Measurements from ENCODE around the gene ORMDL1.

The ORMDL1 gene, protein sequence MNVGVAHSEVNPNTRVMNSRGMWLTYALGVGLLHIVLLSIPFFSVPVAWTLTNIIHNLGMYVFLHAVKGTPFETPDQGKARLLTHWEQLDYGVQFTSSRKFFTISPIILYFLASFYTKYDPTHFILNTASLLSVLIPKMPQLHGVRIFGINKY

GRCh38 chr2:189783927-189784867 lies at the start of gene ORMDL1, which contains the start of gene PMS1:
Gene ORMDL1, minus strand, starts transcription at chr2:189784339. Its CDS starts 1,744 bp downstream, at chr2:189782595.
Gene PMS1, plus strand, starts transcription at chr2:189784450. Its CDS starts 7,360 bp downstream, at chr2:189791810.
- peak; percentile 94 for DNase-seq (ENCODE audit: low read depth, low spot score)

GRCh38 chr2:189830510-189830909 lies 46.4 kb upstream of the ORMDL1 start:
- DNase-seq (ENCODE audit: low read depth, low spot score), result no peak

DNA sequence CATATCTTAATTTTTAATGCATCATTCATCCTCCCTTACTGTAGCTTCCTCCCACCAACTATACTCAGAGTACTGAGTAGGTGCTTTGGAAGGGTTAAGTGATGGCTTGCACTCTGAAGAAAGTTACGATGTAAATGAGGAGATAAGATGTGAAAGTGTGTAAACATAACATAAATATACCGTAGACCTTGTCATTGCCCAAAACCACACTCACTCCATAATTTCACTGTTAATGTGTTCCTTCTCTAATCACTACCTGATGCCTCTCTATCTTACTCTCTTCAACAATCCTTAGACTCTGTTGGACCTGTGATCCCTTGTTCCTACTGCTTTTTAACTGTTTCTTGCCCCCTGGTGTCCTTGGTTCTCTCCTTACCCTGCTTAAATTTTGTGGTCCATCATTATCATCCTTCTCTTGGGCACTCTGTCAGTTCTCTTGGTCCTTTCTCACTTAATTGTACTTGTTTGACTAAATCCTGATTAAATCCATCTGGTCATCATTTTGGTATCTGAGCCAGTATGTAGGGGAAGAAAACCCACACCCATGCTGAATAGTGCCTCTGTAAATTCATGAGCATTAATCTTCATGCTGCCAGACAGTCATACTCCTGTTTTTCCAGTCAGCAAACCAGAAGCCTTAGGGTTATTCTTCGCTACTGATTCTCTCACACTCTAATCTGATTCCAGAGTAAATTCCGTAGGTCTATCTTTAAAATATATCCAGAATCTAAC lies 45.1 kb upstream of the ORMDL1 start:
- no peak for DNase-seq (ENCODE audit: low read depth, low spot score)

DNA sequence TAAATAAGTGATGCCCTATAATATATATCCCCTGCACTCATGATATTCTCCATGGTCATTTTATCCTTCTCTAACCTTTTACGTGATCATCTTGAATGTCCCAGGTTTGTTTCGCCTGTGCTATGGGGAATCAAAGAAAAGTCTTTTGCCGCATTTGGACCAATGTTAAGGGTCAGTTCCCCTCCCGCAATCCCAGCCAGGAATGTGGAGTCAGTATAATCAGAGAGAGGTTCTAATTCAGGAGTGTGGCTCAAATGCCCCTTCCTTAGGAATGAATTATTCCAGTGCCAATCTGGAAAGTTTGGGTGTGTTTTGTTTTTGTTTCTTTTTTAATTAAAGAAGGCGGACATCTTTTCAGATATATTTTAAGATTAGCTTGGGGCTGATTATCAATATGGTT lies 41.9 kb upstream of the ORMDL1 start:
- DNase-seq (ENCODE audit: low read depth, low spot score), result no peak

GRCh38 chr2:189824694-189825396 lies 40.7 kb upstream of the ORMDL1 start:
- no peak for DNase-seq (ENCODE audit: low read depth, low spot score)

DNA sequence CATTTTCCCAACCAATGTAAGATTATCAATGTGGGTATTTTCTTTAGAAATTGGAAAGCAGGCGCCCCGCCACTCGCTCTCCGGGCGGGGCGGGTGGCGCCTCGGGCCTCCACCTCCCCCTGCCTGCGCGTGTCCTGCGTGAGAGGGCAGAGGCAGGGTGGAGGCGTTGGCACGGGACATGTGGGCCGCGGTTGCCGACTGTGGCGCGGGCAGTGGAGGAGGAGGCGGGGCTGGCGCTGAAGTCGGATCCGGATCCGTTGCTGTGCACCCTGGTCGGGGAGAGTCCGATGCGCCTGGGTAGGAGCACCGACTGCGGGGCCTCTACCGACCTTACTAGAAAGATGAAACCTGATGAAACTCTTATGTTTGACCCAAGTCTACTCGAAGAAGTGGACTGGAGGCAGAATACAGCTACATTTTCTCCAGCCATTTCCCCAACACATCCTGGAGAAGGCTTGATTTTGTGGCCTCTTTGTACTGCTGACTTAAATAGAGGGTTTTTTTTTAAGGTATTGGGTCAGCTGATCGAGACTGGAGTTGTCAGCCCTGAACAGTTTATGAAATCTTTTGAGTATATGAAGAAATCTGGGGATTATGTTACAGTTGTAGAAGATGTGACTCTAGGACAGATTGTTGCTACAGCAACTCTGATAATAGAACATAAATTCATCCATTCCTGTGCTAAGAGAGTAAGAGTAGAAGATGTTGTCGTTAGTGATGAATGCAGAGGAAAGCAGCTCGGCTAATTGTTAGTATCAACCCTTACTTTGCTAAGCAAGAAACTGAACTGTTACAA lies 38.0 kb upstream of the ORMDL1 start:
- DNase-seq (ENCODE audit: low read depth, low spot score), result no peak

DNA sequence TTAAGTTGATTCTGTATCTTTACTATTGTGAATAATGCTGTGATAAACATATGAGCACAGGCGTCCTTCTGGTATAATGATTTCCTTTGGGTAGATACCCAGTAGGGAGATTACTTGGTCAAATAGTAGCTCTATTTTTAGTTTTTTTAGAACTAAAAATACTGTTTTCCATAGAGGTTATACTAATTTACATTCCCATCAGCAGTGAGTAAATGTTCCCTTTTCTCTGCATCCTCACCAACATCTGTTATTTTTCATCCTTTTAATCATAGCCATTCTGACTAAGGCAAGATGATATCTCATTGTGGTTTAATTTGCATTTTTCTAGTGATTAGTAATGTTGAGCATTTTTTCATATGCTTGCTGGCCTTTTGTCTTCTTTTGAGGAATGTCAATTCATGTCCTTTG lies 35.2 kb upstream of the ORMDL1 start:
- DNase-seq (ENCODE audit: low read depth, low spot score), result no peak

- DNase-seq (ENCODE audit: low read depth, low spot score), result no peak
These were observed 34.3 kb upstream of the ORMDL1 start for GRCh38 chr2:189818249-189819038.

DNA sequence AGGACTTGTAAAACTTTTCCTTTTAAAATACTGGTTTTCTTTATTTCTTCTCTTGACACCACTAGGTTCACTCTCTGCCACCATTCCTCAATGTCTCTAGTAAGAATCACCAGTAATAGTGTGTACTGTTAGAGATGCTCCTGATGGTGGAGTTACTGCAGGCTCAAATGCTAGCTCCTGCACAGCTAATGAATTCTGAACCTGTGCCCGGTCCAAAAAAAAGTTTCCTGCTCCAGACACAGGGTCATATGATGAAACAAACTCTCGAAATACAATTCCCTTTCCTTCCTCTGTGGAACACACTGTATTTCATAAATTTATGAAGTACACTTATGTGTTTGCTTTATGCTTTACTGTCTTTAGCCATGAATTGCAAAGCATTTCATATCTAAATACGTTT lies 19.3 kb upstream of the ORMDL1 start:
- DNase-seq (ENCODE audit: low read depth, low spot score), result no peak

DNA sequence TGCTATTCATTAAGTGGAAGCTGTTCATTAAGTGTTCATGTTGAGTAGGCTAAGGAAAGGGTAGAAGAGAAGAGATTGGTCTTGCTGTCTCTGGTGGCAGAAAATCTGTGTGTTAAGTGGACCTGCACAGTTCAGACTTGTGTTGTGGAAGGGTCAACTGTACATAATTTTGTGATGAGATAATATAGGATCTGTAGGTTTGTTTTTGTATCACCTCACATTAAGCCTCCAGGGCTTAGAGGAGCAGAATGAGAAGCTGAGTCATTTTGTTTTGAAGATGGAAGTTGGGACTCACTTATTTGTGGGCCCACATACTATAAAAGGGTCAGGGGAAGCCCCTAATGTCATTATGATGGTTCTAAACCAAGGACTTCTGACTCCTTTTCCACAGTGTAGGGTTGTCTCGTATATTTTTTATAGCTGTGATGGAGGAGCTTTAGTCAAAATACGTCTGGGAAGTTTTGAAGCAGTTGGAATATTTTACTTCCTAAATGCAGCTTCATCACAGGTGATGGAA lies 18.3 kb upstream of the ORMDL1 start:
- DNase-seq (ENCODE audit: low read depth, low spot score), result no peak

GRCh38 chr2:189799531-189799930 lies 15.4 kb upstream of the ORMDL1 start:
- DNase-seq (ENCODE audit: low read depth, low spot score), result no peak

DNA sequence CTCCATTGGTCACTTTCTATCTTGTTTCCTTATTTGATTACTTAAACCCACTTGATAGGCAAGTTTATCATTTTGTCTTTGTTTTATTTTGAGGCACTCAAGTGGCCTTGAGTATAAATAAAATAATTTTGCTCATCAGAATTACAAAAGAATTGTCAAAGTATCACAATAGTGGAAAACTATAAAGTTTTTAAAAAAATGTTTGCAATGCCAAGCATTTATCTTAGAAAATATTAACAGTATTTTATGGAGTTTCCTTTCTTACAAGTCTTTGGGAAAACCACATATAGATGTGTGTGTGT lies 14.8 kb upstream of the ORMDL1 start:
- no peak for DNase-seq (ENCODE audit: low read depth, low spot score)

- no peak for DNase-seq (ENCODE audit: low read depth, low spot score)
These were observed 14.3 kb upstream of the ORMDL1 start for GRCh38 chr2:189798312-189799029.

GRCh38 chr2:189797902-189798301 lies 13.8 kb upstream of the ORMDL1 start:
- no peak for DNase-seq (ENCODE audit: low read depth, low spot score)

DNA sequence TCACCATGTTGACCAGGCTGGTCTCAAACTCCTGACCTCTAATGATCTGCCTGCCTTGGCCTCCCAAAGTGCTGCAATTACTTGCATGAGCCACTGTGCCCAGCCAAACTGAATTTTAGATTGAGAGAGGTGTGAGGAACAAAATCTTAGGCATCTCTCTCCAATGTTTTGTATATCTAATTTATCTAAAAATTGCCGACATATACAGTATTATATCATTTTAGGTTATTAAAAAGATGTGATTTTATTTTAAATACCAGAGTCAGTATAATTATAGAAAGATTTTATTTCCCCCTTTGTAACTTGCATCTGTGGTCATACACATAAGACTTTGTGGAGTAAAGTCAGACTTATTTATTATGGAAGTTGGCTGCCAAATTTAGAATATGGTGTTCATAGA lies 10.2 kb upstream of the ORMDL1 start:
- no peak for DNase-seq (ENCODE audit: low read depth, low spot score)

DNA sequence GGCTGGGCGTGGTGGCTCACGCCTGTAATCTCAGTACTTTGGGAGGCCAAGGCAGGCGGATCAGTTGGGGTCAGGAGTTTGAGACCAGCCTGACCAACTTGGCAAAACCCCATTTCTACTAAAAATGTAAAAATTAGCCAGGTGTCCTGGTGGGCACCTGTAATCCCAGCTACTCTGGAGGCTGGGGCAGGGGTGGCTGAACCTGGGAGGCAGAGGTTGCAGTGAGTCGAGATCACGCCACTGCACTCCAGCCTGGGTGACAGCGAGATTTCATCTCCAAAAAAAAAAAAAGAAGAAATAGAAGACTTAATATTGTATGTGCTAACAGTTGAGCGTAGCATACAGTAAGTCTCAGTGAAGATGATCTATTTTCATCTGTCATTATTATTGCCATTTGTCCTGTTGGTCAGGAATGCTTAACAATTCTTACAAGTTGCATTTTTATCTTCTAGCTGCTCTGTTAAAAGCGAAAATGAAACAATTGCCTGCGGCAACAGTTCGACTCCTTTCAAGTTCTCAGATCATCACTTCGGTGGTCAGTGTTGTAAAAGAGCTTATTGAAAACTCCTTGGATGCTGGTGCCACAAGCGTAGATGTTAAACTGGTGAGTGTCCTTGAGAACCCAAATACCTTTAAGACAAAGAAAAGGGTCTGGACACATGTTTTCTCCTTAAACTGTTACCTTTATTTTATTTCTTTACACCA lies 7.4 kb upstream of the ORMDL1 start:
- DNase-seq (ENCODE audit: low read depth, low spot score), result no peak

GRCh38 chr2:189783451-189783926 lies 650 bp downstream of the ORMDL1 start:
- no peak for DNase-seq (ENCODE audit: low read depth, low spot score)

GRCh38 chr2:189782221-189782671 lies 1.9 kb downstream of the ORMDL1 start:
- no peak for DNase-seq (ENCODE audit: low read depth, low spot score)

Data from smooth muscle cell of the brain vasculature (primary cell).